NCI-H128 (cell line): ENCODE results near the gene SESN1.
"Not testable (repeated sequence)": the region's sequence is repeated elsewhere in the genome, so short reads cannot be mapped to it uniquely, and the experiment has no call there.

Experiments
- DNase-seq: peaks from one replicate; lab custom pipeline; 2025; ENCODE audit not compliant: unreplicated experiment; lab: John Stamatoyannopoulos, UW

Gene SESN1

DNA sequence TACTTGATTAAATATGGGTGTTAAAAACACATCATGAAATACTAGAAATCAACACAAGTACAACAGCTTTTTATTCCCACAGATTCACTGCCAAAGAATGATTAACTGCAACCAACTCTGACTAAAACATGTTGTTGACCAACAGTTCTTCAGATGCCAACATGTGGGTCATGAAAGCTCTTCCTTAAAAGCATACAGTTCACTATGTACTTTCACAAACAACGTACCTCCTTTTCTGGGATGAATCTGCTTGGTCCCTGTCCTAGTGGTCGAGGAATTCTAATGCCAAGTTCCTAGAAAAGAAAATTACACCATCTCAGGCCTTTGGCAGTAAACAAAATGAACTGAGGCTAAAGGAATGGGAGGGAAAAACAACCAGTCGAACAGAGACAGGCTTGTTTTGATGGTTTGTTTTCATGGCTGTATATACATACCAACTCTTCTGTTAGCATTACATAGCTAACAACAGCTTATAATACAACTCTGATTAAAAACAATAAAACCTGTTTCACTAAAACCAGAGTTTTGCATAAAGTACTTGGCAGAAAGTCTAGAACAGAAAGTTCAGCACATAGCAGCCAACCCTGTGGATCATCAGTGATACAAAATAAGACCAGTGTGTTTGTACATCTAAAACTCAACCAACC lies 92.5 kb downstream of the SESN1 start:
- DNase-seq, result no peak

DNA sequence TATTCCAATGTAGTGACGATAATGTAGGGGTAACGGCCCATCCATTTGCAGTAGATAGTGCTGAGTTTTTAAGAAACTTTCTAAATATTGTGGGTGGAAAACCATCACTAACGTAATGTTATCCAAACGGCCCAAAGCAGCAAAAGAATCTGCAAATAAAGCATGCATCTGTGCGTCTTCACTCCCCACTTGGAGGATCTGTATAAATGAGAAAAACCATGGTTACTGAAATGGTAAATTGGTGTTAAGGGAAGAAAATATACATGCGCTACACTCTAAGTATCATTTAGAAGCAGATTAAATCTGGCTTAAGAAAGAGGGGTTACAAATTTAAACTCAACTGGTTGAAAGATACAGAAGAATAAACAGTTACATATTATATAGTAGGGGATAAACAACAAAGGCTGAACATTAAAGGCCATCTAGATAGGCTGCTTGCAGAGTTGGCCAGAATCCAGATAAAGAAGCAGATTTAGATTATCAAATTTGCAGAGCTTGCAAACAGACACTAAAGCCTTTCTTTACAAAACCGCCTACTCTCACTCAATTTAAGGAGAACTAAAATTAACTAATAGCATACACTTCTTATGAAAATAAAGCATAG lies 93.3 kb downstream of the SESN1 start:
- no peak for DNase-seq

DNA sequence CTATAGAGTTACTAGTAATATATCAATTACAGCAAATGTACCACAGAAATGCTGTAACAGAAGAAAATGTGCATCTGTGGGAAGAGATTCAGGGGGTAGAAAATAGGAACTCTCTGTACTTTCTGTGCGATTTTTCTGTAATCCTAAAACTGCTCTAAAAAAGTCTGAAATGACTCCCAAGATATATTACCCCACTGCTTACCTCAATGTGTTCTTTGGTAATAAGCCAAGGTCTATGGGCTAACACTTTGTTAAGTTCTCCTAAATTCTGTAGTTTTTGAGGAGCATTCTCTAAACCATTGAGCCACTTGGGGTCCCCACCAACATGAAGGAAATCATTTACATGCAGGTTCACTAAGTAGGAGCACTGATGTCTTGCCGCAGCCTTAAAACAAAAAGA lies 94.4 kb downstream of the SESN1 start:
- no peak for DNase-seq

DNA sequence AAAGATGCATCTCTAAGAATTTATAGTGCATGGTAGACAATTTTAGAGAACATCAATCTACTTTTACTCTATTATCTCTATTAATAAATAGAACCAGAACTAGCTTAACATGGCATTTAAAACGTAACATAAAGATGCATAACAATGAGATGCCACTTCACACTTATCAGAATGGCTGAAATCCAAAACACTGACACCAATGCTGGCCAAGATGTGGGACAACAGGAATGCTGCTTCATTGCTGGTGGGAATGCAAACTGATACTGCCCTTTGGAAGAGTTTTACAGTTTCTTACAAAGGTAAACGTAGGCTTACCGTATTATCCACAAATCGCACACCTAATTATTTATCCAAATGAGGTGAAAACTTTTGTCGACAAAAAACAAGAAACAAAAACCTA lies 95.2 kb downstream of the SESN1 start:
- DNase-seq, result no peak

DNA sequence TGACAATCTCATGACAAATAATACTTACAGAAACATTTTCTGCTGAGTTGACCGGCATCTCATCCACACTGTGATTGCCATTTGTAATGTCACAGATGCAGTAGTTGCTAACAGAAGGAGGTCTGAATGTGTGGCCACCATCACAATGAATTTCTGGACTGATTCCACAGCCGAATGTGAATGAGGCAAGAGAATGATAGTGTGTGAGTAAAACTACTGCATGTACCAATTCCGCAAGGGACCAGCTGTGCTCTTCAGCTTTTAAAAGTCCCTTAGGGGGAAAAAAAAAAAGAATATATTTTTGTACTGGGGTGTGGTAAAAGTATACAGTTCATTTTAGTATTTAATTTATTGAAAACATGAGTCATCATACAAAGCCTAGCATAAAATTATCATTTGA lies 96.2 kb downstream of the SESN1 start:
- DNase-seq, result no peak

DNA sequence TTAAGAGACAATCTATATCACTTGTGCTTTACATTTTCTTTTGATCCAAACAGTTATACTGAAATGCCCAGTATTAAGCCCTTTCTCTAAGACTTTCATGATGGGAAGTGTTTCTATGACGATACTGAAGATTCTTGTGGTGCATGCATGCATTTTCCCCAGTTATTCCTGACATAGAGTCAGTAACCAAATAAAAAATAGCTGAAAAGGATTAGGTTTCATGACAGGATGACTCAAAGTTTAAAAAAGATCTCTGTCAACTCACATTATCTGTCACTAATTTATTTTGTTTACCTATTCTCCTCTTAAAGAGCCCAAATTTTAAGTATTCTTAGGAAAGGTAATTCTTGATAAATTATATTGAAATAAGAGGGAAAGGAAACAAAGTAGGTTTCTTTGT lies 98.4 kb downstream of the SESN1 start:
- no peak for DNase-seq

DNA sequence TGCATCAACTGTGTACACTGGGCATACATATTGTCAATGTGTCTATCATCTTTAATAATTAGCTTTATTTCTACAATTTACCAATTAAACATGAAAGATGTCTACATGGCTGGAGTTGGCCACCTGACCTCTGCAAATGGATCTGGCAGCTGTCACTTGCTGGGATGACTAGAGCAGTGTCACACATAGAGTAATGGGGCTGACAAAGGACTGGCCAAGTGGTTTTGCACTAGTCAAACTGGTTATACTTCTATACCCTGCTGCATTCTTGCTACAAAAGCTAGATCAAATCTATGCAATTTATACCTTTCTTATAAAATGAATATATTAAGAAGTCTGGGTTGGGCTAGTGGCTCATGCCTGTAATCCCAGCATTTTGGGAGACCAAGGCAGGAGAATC lies 99.3 kb downstream of the SESN1 start:
- DNase-seq, result no peak

DNA sequence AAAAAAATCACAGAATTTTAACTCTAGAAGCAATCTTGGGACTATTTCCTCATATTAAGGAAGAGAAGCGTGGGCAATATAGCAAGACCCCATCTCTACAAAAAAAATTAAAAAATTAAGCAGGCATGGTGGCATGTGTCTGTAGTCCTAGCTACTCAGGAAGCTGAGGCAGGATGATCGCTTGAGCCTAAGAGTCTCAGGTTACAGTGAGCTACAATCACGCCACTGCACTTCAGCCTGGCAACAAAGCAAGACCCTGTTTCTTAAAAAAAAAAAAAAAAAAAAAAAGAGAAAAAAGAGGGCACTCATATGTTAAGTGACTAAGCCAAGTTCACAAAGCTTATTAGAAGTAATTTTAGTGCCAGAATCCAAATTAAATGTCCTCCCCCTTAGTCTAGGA lies 100.8 kb downstream of the SESN1 start:
- DNase-seq, result no peak

DNA sequence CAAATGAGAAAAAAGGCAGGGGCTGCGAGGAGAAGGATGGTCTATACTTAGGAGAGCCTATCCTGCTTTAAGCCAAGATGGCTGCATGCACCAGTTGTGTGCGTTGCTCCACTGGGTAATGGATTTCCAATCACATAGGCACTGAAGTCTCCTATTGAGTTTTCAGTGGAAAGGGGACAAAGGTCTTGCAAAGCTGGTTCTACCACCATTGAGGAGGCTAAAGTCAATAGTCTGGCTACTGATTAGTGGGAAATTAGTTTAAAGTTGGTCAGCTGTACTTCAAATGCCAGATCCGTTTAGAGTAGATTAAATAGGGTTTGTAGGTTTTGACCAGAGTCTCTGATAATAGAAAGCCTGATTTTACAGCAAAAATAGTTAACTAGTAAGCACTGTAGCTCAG lies 104.9 kb downstream of the SESN1 start:
- no peak for DNase-seq

DNA sequence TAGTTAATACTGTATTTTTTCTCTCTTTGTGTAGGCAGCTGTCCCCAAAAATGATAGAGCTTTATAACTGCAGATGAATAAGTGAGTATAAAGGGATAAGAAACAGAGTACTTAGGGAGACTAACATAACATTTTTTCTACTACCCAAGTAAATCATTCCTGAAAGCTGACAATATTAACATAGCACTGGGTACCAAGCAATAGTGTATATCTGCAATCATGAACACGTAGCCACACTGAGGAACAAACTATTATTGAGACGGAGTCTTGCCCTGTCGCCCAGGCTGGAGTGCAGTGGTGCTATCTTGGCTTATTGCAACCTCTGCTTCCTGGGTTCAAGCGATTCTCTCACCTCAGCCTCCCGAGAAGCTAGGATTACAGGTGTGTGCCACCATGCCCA lies 105.9 kb downstream of the SESN1 start:
- no peak for DNase-seq

DNA sequence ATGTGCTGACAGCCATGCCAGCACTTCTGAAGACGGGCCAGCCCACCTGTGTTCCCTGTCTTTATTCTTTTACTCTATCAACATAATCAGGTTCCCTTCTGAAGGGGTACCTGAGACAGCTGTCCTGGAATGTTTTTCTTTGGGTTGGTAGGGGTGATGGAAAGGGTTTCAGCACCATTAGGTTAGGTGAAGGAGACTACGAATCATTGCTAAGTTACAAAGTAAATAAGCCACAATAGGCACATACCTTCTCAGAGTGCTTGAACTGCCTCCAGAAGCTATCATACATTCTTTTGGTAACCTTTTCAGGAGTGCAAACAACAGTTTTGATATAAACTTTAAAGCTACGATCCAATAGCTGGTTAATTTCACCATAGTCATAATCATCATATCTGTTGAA lies 106.3 kb downstream of the SESN1 start:
- DNase-seq, result no peak

DNA sequence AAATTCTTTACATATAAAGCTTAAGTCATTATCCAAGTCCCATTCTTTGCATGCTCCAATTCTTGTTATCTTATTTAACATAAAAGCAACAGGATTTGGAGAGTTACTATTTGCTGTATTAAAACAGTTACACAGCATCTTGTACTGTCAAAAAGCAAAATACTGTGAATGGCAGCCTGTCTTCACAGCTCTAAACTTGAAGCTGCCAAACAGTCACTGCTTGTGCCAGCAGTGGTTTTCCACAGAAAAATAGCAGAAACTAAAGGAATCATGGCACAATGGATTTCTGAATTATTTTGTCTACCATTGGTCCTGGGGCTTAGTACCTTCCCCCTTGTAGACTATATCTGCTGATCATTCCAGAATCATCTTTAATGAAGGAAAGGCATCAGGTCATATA lies 107.5 kb downstream of the SESN1 start:
- no peak for DNase-seq

DNA sequence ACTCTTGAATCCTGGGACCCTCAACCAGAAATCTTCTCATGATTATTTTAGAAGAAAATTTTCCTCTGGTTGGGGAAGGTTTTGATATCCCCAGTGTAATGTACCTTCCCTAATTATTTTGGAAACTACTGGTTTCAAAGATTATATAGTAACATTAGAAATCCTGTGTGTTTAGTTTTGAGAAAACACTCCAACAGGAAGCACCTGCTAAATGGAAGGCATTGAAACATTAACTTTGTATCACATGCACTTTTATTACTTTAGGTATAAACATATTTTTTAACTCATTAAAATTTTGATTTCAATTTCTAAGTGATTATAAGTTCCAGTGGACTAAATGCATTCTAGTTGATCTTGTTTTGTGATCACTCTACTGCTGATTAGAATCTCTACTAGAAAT lies 109.3 kb downstream of the SESN1 start:
- DNase-seq, result no peak

DNA sequence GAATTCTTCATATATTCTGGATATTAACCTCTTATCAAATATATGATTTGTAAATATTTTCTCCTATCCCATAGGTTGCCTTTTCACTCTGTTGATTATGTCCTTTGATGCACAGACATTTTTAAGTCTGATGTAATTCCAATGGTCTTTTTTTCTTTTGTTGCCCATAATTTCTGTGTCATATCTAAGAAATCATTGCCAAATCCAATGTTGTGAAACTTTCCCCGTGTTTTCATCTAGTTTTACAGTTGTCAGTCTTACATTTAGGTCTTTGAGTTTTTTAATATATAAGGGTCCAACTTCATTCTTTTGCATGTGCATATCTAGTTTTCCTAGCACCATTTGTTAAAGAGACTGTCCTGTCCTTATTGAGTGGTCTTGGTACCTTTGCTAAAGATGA lies 111.5 kb downstream of the SESN1 start:
- DNase-seq, result no peak

DNA sequence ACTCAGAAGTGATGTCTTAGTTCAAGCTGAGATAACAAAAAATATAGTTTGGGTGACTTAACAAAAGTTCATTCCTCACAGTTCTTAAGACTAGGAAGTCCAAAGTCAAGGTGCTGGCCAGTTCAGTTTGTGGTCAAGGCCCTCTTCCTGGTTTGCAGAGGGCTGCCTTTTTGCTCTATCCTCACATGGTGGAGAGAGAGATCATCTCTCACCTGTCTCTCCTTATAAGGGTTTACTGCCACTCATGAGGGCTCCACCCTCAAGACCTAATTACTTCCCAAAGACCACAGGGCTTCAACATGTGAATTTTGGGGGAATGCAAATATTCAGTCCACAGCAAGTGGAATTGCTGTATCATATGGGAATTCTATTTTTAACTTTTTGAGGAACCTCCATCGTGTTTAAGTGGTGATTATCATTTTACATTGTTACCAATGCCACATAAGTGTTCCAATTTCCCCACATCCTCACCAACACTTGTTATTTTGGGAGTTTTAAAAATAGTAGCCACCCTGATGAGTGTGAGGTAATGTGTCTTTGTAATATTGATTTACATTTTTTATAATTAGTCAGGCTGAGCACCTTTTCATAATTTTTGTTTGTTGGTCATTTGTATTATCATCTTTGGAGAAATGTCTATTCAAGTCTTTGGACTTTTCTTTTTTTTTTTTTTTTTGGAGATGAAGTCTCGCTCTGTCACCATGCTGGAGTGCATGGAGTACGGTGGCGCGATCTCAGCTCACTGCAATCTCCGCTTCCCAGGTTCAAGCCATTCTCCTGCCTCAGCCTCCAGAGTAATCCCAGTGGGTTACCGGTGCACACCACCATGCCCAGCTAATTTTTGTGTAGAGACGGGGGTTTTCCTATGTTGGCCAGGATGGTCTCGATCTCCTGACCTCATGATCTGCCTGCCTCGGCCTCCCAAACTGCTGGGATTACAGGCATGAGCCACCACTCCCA lies 112.2 kb downstream of the SESN1 start:
- no peak for DNase-seq

DNA sequence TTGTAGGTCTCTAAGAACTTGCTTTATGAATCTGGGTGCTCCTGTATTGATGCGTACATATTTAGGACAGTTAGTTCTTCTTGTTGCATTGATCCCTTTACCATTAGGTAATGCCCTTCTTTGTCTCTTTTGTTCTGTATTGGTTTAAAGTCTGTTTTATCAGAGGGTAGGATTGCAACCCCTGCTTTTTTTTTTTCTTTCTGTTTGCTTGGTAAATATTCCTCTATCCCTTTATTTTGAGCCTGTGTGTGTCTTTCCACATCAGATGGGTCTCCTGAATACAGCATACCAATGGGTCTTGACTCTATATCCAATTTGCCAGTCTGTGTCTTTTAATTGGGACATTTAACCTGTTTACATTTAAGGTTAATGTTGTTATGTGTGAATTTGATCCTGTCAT lies 116.0 kb downstream of the SESN1 start:
- not testable (repeated sequence) for DNase-seq

DNA sequence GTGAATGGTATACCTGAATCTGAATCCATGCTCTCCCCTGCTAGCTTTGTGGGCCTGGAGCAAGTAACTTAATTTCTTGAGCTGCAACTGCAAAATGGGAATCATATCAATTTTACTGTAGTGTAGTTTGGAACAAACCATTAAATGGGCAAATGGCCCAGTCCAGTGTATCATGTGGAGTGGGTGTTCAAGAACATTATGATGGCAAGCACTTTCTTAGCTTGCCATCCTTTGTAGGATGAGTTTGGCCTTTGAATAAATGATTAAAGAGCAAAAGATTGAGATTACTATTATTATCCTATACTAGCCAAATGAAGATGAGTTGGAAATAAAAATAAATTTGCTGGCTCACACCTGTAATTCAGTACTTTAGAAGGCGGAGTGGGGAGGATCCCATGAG lies 120.4 kb downstream of the SESN1 start:
- no peak for DNase-seq

DNA sequence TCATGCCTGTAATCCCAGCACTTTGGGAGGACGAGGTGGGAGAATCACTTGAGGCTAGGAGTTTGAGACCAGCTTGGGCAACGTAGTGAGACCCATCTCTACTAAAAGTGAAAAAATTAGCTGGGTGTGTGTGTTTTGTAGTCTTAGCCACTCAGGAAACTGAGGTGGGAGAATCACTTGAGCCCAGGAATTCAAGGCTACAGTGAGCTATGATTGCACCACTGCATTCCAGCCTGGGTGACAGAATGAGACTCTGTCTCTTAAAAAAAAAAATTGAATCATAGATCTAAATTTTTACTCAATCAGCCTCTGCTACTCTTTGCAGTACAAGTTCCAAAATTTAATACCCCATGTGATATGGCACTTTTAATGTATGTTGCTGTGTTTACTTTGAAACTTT lies 124.9 kb downstream of the SESN1 start:
- no peak for DNase-seq

DNA sequence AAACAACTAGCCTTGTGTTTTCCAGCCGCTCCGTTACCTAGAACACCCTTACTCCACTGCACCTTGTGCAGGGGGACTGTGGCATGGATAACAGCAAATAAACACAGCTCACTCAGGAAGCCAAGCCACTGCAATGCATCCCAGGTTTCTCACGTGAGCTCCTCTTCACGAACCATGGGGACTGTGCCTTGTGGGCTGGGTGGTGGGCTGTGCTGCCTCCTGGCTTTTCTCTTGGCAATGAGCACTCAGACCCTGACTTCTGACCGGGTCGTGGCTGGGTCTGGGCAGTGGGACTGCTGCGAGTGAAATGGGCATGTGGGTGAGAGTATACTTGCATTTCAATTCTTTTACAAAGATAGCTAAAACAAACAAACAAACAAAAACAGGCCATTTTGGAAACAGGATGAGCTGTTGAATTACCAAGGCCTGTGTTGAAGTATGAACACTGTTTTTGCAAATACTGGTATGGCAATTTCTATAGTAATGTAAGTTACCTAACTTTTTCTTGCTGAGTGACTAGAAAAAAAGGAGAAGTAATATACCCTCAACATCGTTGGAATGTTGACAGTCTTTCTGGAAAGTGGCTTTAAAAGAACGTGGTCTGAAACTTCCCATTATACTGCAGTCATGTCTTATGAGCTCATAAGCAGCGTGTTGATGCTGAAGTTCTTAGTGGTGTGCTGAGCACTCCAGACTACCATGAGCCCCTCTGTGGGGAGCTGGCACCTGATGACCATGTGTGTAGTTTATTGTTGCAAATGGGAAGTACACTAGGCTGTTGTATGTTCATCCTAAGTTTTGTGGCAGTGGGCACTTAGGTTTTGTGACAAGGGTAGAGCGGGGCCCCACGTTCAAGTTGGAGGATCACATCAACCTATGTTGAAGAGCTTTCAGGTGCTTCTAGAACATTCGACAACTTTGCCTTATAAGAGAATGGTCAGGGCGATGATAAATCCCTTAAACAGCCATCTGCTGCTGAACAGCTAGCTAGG lies 126.0 kb downstream of the SESN1 start:
- DNase-seq, result no peak

DNA sequence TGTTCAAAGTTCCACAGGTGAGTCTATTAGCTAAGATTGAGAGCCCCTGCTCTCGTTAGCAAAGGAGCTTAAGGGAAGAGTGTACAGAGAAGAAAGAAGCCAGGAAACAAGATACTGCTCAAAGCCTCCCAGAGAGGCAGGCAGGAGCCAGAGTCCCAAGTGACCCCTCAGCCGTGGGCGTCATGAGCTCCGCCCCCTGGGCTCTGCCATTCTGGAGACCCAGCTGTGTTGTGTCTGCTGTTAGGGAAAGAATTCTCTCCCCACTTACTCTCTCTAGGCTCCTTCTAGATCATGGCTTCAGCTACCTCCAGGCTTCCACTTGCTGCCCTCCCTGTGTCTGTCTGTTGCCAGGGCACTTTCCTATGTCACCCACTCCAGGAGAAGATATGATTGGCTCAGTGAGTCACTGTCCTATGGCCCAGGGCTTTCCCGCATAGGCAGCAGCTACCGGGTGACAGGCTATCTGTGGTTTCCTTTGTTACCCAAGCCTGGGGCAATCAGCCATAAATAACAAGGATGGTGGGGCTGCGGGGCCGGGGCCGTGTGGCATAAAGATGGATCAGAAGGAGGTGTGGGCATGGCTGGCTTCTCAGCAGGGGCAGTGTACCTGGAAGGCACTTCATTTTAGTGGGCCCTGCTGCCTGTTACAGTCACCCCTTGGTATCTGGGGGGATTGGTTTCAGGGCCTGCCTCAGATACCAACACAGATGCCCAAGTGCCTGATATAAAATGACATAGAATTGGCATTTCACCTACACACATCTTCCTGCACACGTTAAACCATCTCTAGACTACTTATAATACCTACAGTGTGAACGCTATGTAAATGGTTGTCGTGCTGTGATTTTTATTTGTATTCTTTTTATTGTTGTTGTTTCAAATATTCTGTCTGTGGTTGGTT lies 127.5 kb downstream of the SESN1 start:
- DNase-seq, result no peak
